Activated T-cell treated with anti-CD3 and anti-CD28 coated beads, Interleukin-2, amount 50 U/mL, for 72 hours (primary cell): Measurements from ENCODE around the gene PRDM12. TPM values are rescaled to one million over a fixed set of nuclear protein-coding genes. Genes with fewer than 3 reads are reported as not detected.

Source experiments
- ATAC-seq, 2 donors: fragments of 150-1000 bp; cut with Tn5 transposase; replicated peaks in 1 of 2; 2 replicates each; pipeline ENCODE4 v1.10.0; 2021; ENCODE audit warnings: moderate library complexity in 2 of 2, mild to moderate bottlenecking in 1 of 2
- DNase-seq, 2 donors: peaks; one replicate each; pipeline ENCODE4 v3.0.0; 2021 to 2022; ENCODE audit warnings: mixed read lengths in 1 of 2
- H3K27ac Mint-ChIP-seq: one replicate; pipeline ENCODE4 v1.8.0; 2022; ENCODE audit warnings: mild to moderate bottlenecking, moderate library complexity, mixed read lengths
- H3K27me3 Mint-ChIP-seq: one replicate; pipeline ENCODE4 v1.8.0; 2022; ENCODE audit warnings: low read depth, mixed read lengths
- H3K36me3 Mint-ChIP-seq, 2 donors: one replicate each; pipeline ENCODE4 v1.8.0; 2022; ENCODE audit warnings: mixed read lengths in 2 of 2, mild to moderate bottlenecking in 1 of 2; ENCODE audit not compliant: insufficient read depth in 2 of 2
- H3K4me1 Mint-ChIP-seq: one replicate; pipeline ENCODE4 v1.8.0; 2022; ENCODE audit warnings: low read depth, mixed read lengths
- H3K4me3 Mint-ChIP-seq, 2 donors: one replicate each; pipeline ENCODE4 v1.8.0; 2022; ENCODE audit warnings: mild to moderate bottlenecking in 2 of 2, mixed read lengths in 2 of 2, moderate library complexity in 2 of 2
- H3K9me3 Mint-ChIP-seq, 2 donors: one replicate each; pipeline ENCODE4 v1.8.0; 2022; ENCODE audit warnings: mixed read lengths in 2 of 2
- total RNA-seq, 2 donors: library from RNA; stranded (reverse); gene quantifications; one replicate each; pipeline ENCODE4 v1.2.3, GENCODE V29; 2022

The PRDM12 gene
- total RNA-seq, 2 donors from 2014 or later: not detected

- H3K4me1 Mint-ChIP-seq: no peaks in the 10 kb centered on the region
- H3K4me3 Mint-ChIP-seq: no peak overlapping the region
- no peak for ATAC-seq
- H3K36me3 Mint-ChIP-seq: peaks cover 0 to 3% of the 10 kb centered on the region in 2 donors
- H3K27ac Mint-ChIP-seq: no peak overlapping the region
- no peak for DNase-seq
- no peaks in the 10 kb centered on the region for H3K9me3 Mint-ChIP-seq
- no peaks in the 10 kb centered on the region for H3K27me3 Mint-ChIP-seq
Observed at GRCh38 chr9:130632081-130632710, 32.2 kb upstream of the PRDM12 start.

GRCh38 chr9:130632841-130633240 lies 31.6 kb upstream of the PRDM12 start:
- Mint-ChIP-seq H3K27ac (no peak overlapping the region), H3K4me3 (no peak overlapping the region), H3K4me1 (no peaks in the 10 kb centered on the region), H3K9me3 (no peaks in the 10 kb centered on the region), H3K27me3 (no peaks in the 10 kb centered on the region), H3K36me3 (peaks cover 0 to 3% of the 10 kb centered on the region in 2 donors)
- no peak for ATAC-seq
- no peak for DNase-seq

GRCh38 chr9:130633336-130634190 lies 30.8 kb upstream of the PRDM12 start:
- Mint-ChIP-seq H3K9me3 (no peaks in the 10 kb centered on the region), H3K4me3 (no peak overlapping the region)
- DNase-seq: no peak

GRCh38 chr9:130634191-130634768 lies 30.1 kb upstream of the PRDM12 start:
- Mint-ChIP-seq H3K27me3 (no peaks in the 10 kb centered on the region), H3K4me1 (no peaks in the 10 kb centered on the region), H3K36me3 (peaks cover 0 to 3% of the 10 kb centered on the region in 2 donors), H3K4me3 (no peak overlapping the region), H3K27ac (no peak overlapping the region), H3K9me3 (no peaks in the 10 kb centered on the region)
- ATAC-seq: no peak
- no peak for DNase-seq

More at GRCh38 chr9:130633336-130634190, 30.8 kb upstream of the PRDM12 start:
- H3K36me3 Mint-ChIP-seq: peaks cover 0 to 3% of the 10 kb centered on the region in 2 donors
- H3K27me3 Mint-ChIP-seq: no peaks in the 10 kb centered on the region
- H3K27ac Mint-ChIP-seq: no peak overlapping the region
- no peaks in the 10 kb centered on the region for H3K4me1 Mint-ChIP-seq
- ATAC-seq: no peak

- DNase-seq: no peak
- Mint-ChIP-seq H3K9me3 (no peaks in the 10 kb centered on the region), H3K27me3 (no peaks in the 10 kb centered on the region), H3K36me3 (peaks cover 0 to 3% of the 10 kb centered on the region in 2 donors), H3K4me1 (no peaks in the 10 kb centered on the region), H3K4me3 (no peak overlapping the region), H3K27ac (no peak overlapping the region)
- no peak for ATAC-seq
Observed at GRCh38 chr9:130634801-130635200, 29.6 kb upstream of the PRDM12 start.

- ATAC-seq: no peak
- peaks cover 0 to 3% of the 10 kb centered on the region in 2 donors for H3K36me3 Mint-ChIP-seq
- H3K4me1 Mint-ChIP-seq: no peaks in the 10 kb centered on the region
- H3K9me3 Mint-ChIP-seq: no peaks in the 10 kb centered on the region
- no peak overlapping the region for H3K4me3 Mint-ChIP-seq
- DNase-seq: no peak
- no peak overlapping the region for H3K27ac Mint-ChIP-seq
- H3K27me3 Mint-ChIP-seq: no peaks in the 10 kb centered on the region
Observed at GRCh38 chr9:130635306-130635705, 29.1 kb upstream of the PRDM12 start.

GRCh38 chr9:130635721-130636647 lies 28.4 kb upstream of the PRDM12 start:
- H3K27me3 Mint-ChIP-seq: no peaks in the 10 kb centered on the region
- ATAC-seq (no peak), DNase-seq (no peak)
- H3K4me3 Mint-ChIP-seq: no peak overlapping the region
- H3K27ac Mint-ChIP-seq: no peak overlapping the region
- no peaks in the 10 kb centered on the region for H3K9me3 Mint-ChIP-seq
- H3K36me3 Mint-ChIP-seq: peaks cover 0 to 3% of the 10 kb centered on the region in 2 donors
- no peaks in the 10 kb centered on the region for H3K4me1 Mint-ChIP-seq

GRCh38 chr9:130636648-130637020 lies 27.8 kb upstream of the PRDM12 start:
- Mint-ChIP-seq H3K36me3 (peaks cover 0 to 2% of the 10 kb centered on the region in 2 donors), H3K4me3 (no peak overlapping the region), H3K9me3 (no peaks in the 10 kb centered on the region), H3K27ac (no peak overlapping the region), H3K4me1 (no peaks in the 10 kb centered on the region), H3K27me3 (no peaks in the 10 kb centered on the region)
- ATAC-seq (no peak), DNase-seq (no peak)

- Mint-ChIP-seq H3K9me3 (no peaks in the 10 kb centered on the region), H3K27ac (no peak overlapping the region), H3K36me3 (no peaks in the 10 kb centered on the region), H3K4me1 (no peaks in the 10 kb centered on the region), H3K4me3 (no peak overlapping the region), H3K27me3 (no peaks in the 10 kb centered on the region)
- no peak for ATAC-seq
- DNase-seq: no peak
Observed at GRCh38 chr9:130638284-130639123, 25.9 kb upstream of the PRDM12 start.

- ATAC-seq: no peak
- no peaks in the 10 kb centered on the region for H3K36me3 Mint-ChIP-seq
- DNase-seq: no peak
Observed at GRCh38 chr9:130639124-130639765, 25.1 kb upstream of the PRDM12 start.

GRCh38 chr9:130639866-130640555 lies 24.4 kb upstream of the PRDM12 start:
- no peak overlapping the region for H3K27ac Mint-ChIP-seq
- H3K9me3 Mint-ChIP-seq: no peaks in the 10 kb centered on the region
- DNase-seq (no peak), ATAC-seq (no peak)
- no peaks in the 10 kb centered on the region for H3K36me3 Mint-ChIP-seq
- H3K27me3 Mint-ChIP-seq: no peaks in the 10 kb centered on the region
- H3K4me3 Mint-ChIP-seq: no peak overlapping the region
- no peaks in the 10 kb centered on the region for H3K4me1 Mint-ChIP-seq

More at GRCh38 chr9:130639124-130639765, 25.1 kb upstream of the PRDM12 start:
- Mint-ChIP-seq H3K27me3 (no peaks in the 10 kb centered on the region), H3K27ac (no peak overlapping the region), H3K4me1 (no peaks in the 10 kb centered on the region), H3K9me3 (no peaks in the 10 kb centered on the region), H3K4me3 (no peak overlapping the region)
